Tibial artery (tissue), 4 donors: ENCODE results near the gene C1orf105.

Experiments
- DNase-seq, 2 donors: peaks; one replicate each; pipeline ENCODE4 v3.0.0-alpha.2; 2019
- H3K27ac ChIP-seq, 2 donors: fragments of 200-600 bp; sonication (generic) in 1 of 2; 1 replicate in 1 of 2; 2 replicates in 1 of 2; pipeline ENCODE4 v1.5.1; 2018 to 2019; ENCODE audit warnings: mild to moderate bottlenecking in 1 of 2
- H3K27me3 ChIP-seq, 2 donors: fragments of 200-600 bp; sonication (generic) in 1 of 2; one replicate each; pipeline versions ENCODE4 v1.5.1 to v1.6.0; 2016 to 2019
- H3K36me3 ChIP-seq, 3 donors: fragments of 200-600 bp; sonication (generic) in 2 of 3; one replicate each; pipeline ENCODE4 v1.5.1; 2016 to 2019; ENCODE audit warnings: mild to moderate bottlenecking in 2 of 3
- H3K4me1 ChIP-seq, 4 donors: fragments of 200-600 bp; sonication (generic) in 2 of 4; 1 replicate in 3 of 4; 2 replicates in 1 of 4; pipeline ENCODE4 v1.5.1; 2016 to 2019
- H3K4me3 ChIP-seq, 2 donors: fragments of 200-600 bp; sonication (generic) in 1 of 2; 1 replicate in 1 of 2; 2 replicates in 1 of 2; pipeline ENCODE4 v1.5.1; 2018 to 2019; ENCODE audit warnings: mild to moderate bottlenecking in 2 of 2
- H3K9me3 ChIP-seq, 3 donors: fragments of 200-600 bp; sonication (generic) in 1 of 3; one replicate each; pipeline ENCODE4 v1.5.1; 2016 to 2019
- CTCF ChIP-seq, 2 experiments: fragments of 200-600 bp in 1 of 2; fragments of 450-650 bp in 1 of 2; IDR thresholded peaks; one replicate each; pipeline ENCODE4 v1.5.1; 2017 to 2019; ENCODE audit warnings: antibody characterized with exemption in 2 of 2, mild to moderate bottlenecking in 1 of 2, moderate library complexity in 1 of 2
- intact Hi-C: fragments of 100-400 bp; cut with DNase I; formaldehyde crosslinking; loops from one replicate; pipeline ENCODE4 v1.15.0; 2023; ENCODE audit warnings: low total_unique reads

Gene C1orf105

GRCh38 chr1:172455451-172455850 is 35.0 kb downstream of the C1orf105 start:
- Histone ChIP-seq H3K9me3 (no peaks in the 10 kb centered on the region), H3K27ac (no peak overlapping the region), H3K27me3 (peaks cover 0 to 2% of the 10 kb centered on the region in 2 donors), H3K4me1 (peaks cover 0 to 2% (median 0%) of the 10 kb centered on the region in 4 donors), H3K4me3 (no peak overlapping the region), H3K36me3 (no peaks in the 10 kb centered on the region)
- TF ChIP-seq CTCF (IDR thresholded peaks at IDR 0.05): no peak
- no peak for DNase-seq
- intact Hi-C loops: loop anchor here (10.0 kb wide), 1 partner anchor 69 kb away; no protein-coding TSS in a partner anchor

- intact Hi-C loops: loop anchor here (10.0 kb wide), 1 partner anchor 68 kb away; no protein-coding TSS in a partner anchor
- TF ChIP-seq CTCF (IDR thresholded peaks at IDR 0.05): no peak
- Histone ChIP-seq H3K36me3 (no peaks in the 10 kb centered on the region), H3K27ac (no peak overlapping the region), H3K4me3 (no peak overlapping the region), H3K9me3 (no peaks in the 10 kb centered on the region), H3K27me3 (peaks cover 0 to 2% of the 10 kb centered on the region in 2 donors), H3K4me1 (no peaks in the 10 kb centered on the region)
- no peak for DNase-seq
Observed at GRCh38 chr1:172456344-172456769, 35.9 kb downstream of the C1orf105 start.

GRCh38 chr1:172457479-172458130 is 37.1 kb downstream of the C1orf105 start:
- Histone ChIP-seq H3K4me1 (no peaks in the 10 kb centered on the region), H3K27me3 (peaks cover 0 to 2% of the 10 kb centered on the region in 2 donors), H3K9me3 (no peaks in the 10 kb centered on the region), H3K27ac (no peak overlapping the region), H3K4me3 (no peak overlapping the region), H3K36me3 (no peaks in the 10 kb centered on the region)
- no peak for DNase-seq
- no peak for TF ChIP-seq CTCF (IDR thresholded peaks at IDR 0.05)
- intact Hi-C loops: loop anchor here (10.0 kb wide), 1 partner anchor 67 kb away; no protein-coding TSS in a partner anchor

GRCh38 chr1:172460177-172460576 is 39.7 kb downstream of the C1orf105 start:
- H3K27ac ChIP-seq: no peak overlapping the region
- TF ChIP-seq CTCF (IDR thresholded peaks at IDR 0.05): no peak
- intact Hi-C loops: no loop called here
- H3K9me3 ChIP-seq: no peaks in the 10 kb centered on the region
- H3K36me3 ChIP-seq: no peaks in the 10 kb centered on the region
- no peak overlapping the region for H3K4me3 ChIP-seq
- no peak for DNase-seq
- peaks cover 0 to 2% of the 10 kb centered on the region in 2 donors for H3K27me3 ChIP-seq
- H3K4me1 ChIP-seq: no peaks in the 10 kb centered on the region

- H3K4me1 ChIP-seq: no peaks in the 10 kb centered on the region
- no peak for DNase-seq
- H3K9me3 ChIP-seq: no peaks in the 10 kb centered on the region
- intact Hi-C loops: no loop called here
- no peak overlapping the region for H3K27ac ChIP-seq
- no peaks in the 10 kb centered on the region for H3K36me3 ChIP-seq
- peaks cover 0 to under 1% of the 10 kb centered on the region in 2 donors for H3K27me3 ChIP-seq
- no peak overlapping the region for H3K4me3 ChIP-seq
- TF ChIP-seq CTCF (IDR thresholded peaks at IDR 0.05): no peak
Observed at GRCh38 chr1:172460887-172461315, 40.4 kb downstream of the C1orf105 start.
